GM12878 (cell line): Measurements from ENCODE around the gene PFKFB3.

ENCODE experiments used
- ATF2 ChIP-seq: IDR thresholded peaks from 2 replicates; pipeline ENCODE4 v1.6.1; 2012; ENCODE audit warnings: low read length, inconsistent platforms
- POLR2A ChIP-seq: IDR thresholded peaks from 2 replicates; pipeline ENCODE4 v1.6.1; 2011; ENCODE audit warnings: low read depth, mild to moderate bottlenecking, low read length
- TF ChIP-seq, protein P1 (sequence below), 3 experiments: IDR thresholded peaks in 2 of 3; conservative IDR thresholded peaks in 1 of 3; 2 replicates each; pipeline ENCODE4 v1.5.1; 2011; ENCODE audit warnings: low read depth in 3 of 3, low read length in 3 of 3, mild to moderate bottlenecking in 3 of 3, control low read depth in 2 of 3, moderate library complexity in 2 of 3, inconsistent platforms in 1 of 3, mixed read lengths in 1 of 3; ENCODE audit not compliant: control insufficient read depth in 2 of 3, insufficient read depth in 1 of 3; ENCODE audit errors: extremely low read depth in 1 of 3

- TF ChIP-seq, protein P1, sequence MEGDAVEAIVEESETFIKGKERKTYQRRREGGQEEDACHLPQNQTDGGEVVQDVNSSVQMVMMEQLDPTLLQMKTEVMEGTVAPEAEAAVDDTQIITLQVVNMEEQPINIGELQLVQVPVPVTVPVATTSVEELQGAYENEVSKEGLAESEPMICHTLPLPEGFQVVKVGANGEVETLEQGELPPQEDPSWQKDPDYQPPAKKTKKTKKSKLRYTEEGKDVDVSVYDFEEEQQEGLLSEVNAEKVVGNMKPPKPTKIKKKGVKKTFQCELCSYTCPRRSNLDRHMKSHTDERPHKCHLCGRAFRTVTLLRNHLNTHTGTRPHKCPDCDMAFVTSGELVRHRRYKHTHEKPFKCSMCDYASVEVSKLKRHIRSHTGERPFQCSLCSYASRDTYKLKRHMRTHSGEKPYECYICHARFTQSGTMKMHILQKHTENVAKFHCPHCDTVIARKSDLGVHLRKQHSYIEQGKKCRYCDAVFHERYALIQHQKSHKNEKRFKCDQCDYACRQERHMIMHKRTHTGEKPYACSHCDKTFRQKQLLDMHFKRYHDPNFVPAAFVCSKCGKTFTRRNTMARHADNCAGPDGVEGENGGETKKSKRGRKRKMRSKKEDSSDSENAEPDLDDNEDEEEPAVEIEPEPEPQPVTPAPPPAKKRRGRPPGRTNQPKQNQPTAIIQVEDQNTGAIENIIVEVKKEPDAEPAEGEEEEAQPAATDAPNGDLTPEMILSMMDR (IDR thresholded peaks at IDR 0.05 in 2 of 3, conservative IDR thresholded peaks at IDR 0.05 in 1 of 3; ENCODE audit: control insufficient read depth in 2 of 3, extremely low read depth in 1 of 3, insufficient read depth in 1 of 3, low read depth in 3 of 3, low read length in 3 of 3): no peak
- TF ChIP-seq ATF2: no peak
- TF ChIP-seq POLR2A: no peak
Measured at GRCh38 chr10:6176691-6177231, 26.0 kb upstream of the PFKFB3 start.
